OCI-LY1 (cell line): ENCODE measurements around the gene LHFPL2.

ENCODE experiments used
- H2AFZ ChIP-seq: fragments of 200-600 bp; sonication (generic), shearing (Covaris generic); 2 replicates; pipeline ENCODE4 v1.6.0; 2014; ENCODE audit warnings: antibody characterized with exemption, mild to moderate bottlenecking, low read length
- H3F3A ChIP-seq: fragments of 200-600 bp; sonication (generic), shearing (Covaris generic); 2 replicates; pipeline ENCODE4 v1.6.0; 2014; ENCODE audit warnings: mild to moderate bottlenecking, antibody characterized with exemption, low read length, moderate library complexity; ENCODE audit not compliant: insufficient read depth
- H3K27ac ChIP-seq: fragments of 200-600 bp; sonication (generic); 2 replicates; pipeline ENCODE4 v1.5.1; 2014; ENCODE audit warnings: low read length, mixed run types, mild to moderate bottlenecking, low read depth; ENCODE audit not compliant: poor library complexity, severe bottlenecking
- H3K27me3 ChIP-seq: fragments of 200-600 bp; sonication (generic); 2 replicates; pipeline ENCODE4 v1.6.0; 2014; ENCODE audit warnings: antibody characterized with exemption, mild to moderate bottlenecking, low read length, moderate library complexity; ENCODE audit not compliant: insufficient read depth
- H3K36me3 ChIP-seq: fragments of 200-600 bp; sonication (generic); 2 replicates; pipeline ENCODE4 v1.6.1; 2014; ENCODE audit warnings: mild to moderate bottlenecking, antibody characterized with exemption, low read length, moderate library complexity, mixed read lengths; ENCODE audit not compliant: insufficient read depth
- H3K4me1 ChIP-seq: fragments of 200-600 bp; sonication (generic); 2 replicates; pipeline ENCODE4 v1.5.1; 2014; ENCODE audit warnings: mild to moderate bottlenecking, low read length, moderate library complexity; ENCODE audit not compliant: insufficient read depth, severe bottlenecking
- H3K4me2 ChIP-seq: fragments of 200-600 bp; sonication (generic), shearing (Covaris generic); 2 replicates; pipeline ENCODE4 v1.6.1; 2014; ENCODE audit warnings: low read length
- H3K4me3 ChIP-seq: fragments of 200-600 bp; sonication (generic); 2 replicates; pipeline ENCODE4 v1.5.1; 2014; ENCODE audit warnings: low read length, low read depth, mild to moderate bottlenecking, mixed read lengths; ENCODE audit not compliant: poor library complexity, severe bottlenecking
- H3K79me2 ChIP-seq: fragments of 200-600 bp; shearing (Covaris generic); 2 replicates; pipeline ENCODE4 v1.6.1; 2016; ENCODE audit warnings: mixed run types, low read length, mixed read lengths; ENCODE audit not compliant: insufficient read depth
- H3K9ac ChIP-seq: fragments of 200-600 bp; sonication (generic), shearing (Covaris generic); 2 replicates; pipeline ENCODE4 v1.6.1; 2014; ENCODE audit warnings: mild to moderate bottlenecking, low read length, mixed read lengths
- H3K9me2 ChIP-seq: fragments of 200-600 bp; sonication (generic), shearing (Covaris generic); 2 replicates; pipeline ENCODE4 v1.6.1; 2014; ENCODE audit warnings: low read depth, mild to moderate bottlenecking, low read length, mixed read lengths
- H3K9me3 ChIP-seq: fragments of 200-600 bp; shearing (Covaris generic); 2 replicates; pipeline ENCODE4 v1.6.1; 2014; ENCODE audit warnings: low read length, mixed read lengths
- H4K20me1 ChIP-seq: fragments of 200-600 bp; sonication (generic), shearing (Covaris generic); 2 replicates; pipeline ENCODE4 v1.6.0; 2016; ENCODE audit warnings: mild to moderate bottlenecking, low read length; ENCODE audit not compliant: insufficient read depth
- EZH2 ChIP-seq: fragments of 200-600 bp; sonication (generic), shearing (Covaris generic); IDR thresholded peaks from 2 replicates; pipeline ENCODE4 v1.8.0; 2017; ENCODE audit warnings: borderline replicate concordance, mixed run types, mild to moderate bottlenecking, antibody characterized with exemption, low read length, moderate library complexity, mixed read lengths
- TF ChIP-seq, protein P1 (sequence below): fragments of 200-600 bp; sonication (generic), shearing (Covaris generic); IDR thresholded peaks from 2 replicates; pipeline ENCODE4 v1.5.1; 2017; ENCODE audit warnings: mild to moderate bottlenecking, antibody characterized with exemption, low read length, moderate library complexity, mixed read lengths

Gene LHFPL2

DNA sequence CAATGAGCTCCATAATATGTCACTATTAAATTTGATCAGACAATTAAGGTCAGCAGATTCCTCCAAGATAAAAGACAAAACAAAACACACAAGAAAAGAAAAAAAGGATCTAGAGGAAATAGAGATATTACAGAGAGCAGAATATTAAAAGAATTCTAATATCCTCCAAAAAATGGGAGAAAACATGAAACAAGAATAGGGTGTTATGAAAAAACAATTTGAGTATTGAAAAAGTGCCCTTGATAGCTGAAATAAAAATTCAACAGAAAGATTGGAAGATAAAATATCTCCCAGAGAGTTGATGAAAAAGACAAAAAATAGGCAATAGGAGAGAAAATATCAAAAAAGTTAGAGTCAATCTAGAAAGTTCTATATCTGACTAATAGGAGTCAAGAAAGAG, 44.8 kb upstream of the LHFPL2 start:
- no peaks in the 10 kb centered on the region for H3K27me3 ChIP-seq
- H3K4me3 ChIP-seq: no peak overlapping the region
- H3K27ac ChIP-seq: no peak overlapping the region
- no peaks in the 10 kb centered on the region for H4K20me1 ChIP-seq
- H2AFZ ChIP-seq: no peak overlapping the region
- H3K9me2 ChIP-seq: no peaks in the 10 kb centered on the region
- peaks cover 9% of the 10 kb centered on the region; the same call in 1 of the 2 replicates for H3K36me3 ChIP-seq
- no peak overlapping the region for H3K4me2 ChIP-seq
- H3K9ac ChIP-seq: no peak overlapping the region
- H3K79me2 ChIP-seq: no peaks in the 10 kb centered on the region; the same call in 1 of the 2 replicates
- H3K9me3 ChIP-seq: peaks cover 9% of the 10 kb centered on the region; the same call in 1 of the 2 replicates
- H3K4me1 ChIP-seq: peaks cover 22% of the 10 kb centered on the region
- no peak for TF ChIP-seq EZH2
- TF ChIP-seq, protein P1, sequence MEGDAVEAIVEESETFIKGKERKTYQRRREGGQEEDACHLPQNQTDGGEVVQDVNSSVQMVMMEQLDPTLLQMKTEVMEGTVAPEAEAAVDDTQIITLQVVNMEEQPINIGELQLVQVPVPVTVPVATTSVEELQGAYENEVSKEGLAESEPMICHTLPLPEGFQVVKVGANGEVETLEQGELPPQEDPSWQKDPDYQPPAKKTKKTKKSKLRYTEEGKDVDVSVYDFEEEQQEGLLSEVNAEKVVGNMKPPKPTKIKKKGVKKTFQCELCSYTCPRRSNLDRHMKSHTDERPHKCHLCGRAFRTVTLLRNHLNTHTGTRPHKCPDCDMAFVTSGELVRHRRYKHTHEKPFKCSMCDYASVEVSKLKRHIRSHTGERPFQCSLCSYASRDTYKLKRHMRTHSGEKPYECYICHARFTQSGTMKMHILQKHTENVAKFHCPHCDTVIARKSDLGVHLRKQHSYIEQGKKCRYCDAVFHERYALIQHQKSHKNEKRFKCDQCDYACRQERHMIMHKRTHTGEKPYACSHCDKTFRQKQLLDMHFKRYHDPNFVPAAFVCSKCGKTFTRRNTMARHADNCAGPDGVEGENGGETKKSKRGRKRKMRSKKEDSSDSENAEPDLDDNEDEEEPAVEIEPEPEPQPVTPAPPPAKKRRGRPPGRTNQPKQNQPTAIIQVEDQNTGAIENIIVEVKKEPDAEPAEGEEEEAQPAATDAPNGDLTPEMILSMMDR: no peak
- no peaks in the 10 kb centered on the region for H3F3A ChIP-seq

DNA sequence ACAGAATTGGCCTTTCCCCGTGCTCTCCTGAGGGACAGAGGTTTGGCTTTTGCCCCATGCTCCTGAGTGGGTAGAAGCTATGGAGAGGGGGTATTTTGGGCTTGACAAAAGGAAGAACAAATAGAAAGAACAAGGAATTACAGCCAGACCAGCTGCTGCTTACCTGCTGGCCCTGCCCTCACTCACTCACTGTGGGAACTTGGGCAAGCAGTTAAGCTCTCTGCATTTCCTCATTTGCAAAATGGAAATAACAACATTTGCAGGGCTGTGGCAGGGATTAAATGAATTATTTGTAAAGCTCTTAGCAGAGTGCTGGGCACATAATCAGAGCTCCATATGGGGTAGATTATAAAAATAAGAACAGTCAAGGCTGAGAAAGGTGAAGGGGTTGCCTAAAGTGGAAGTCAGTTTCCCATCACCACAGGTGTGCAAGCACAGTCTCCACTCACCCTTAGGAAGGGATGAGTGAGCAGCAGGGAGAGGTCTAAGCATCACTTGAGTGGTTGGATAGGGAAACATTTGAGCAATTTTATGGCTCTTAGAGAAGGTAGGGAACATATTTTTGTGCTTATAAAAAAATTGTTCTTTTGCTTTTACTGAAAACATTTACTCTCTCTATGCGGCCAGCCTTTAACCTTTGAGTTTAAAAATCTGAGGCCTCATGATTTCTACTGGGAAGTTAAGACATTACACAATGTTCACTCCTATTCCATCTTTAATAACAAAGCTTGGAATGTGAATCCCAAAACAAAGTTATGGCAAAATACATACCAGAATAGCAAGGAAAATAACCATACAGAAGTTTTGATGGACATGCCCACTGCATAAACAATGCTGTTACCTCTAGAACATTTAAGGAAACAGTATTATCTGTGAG, 42.8 kb upstream of the LHFPL2 start:
- Histone ChIP-seq H3K4me3 (no peak overlapping the region), H3K79me2 (no peaks in the 10 kb centered on the region; the same call in 1 of the 2 replicates), H2AFZ (no peak overlapping the region), H3F3A (no peaks in the 10 kb centered on the region), H4K20me1 (no peaks in the 10 kb centered on the region), H3K9me2 (no peaks in the 10 kb centered on the region), H3K36me3 (peaks cover 2% of the 10 kb centered on the region; the same call in 1 of the 2 replicates), H3K27me3 (no peaks in the 10 kb centered on the region), H3K27ac (peak overlapping the region; percentile 45), H3K9ac (no peak overlapping the region), H3K9me3 (peaks cover 3% of the 10 kb centered on the region; the same call in 1 of the 2 replicates), H3K4me2 (peak overlapping the region; percentile 38; the same call in 1 of the 2 replicates), H3K4me1 (peaks cover 22% of the 10 kb centered on the region)
- TF ChIP-seq, protein P1: no peak
- TF ChIP-seq EZH2: no peak

DNA sequence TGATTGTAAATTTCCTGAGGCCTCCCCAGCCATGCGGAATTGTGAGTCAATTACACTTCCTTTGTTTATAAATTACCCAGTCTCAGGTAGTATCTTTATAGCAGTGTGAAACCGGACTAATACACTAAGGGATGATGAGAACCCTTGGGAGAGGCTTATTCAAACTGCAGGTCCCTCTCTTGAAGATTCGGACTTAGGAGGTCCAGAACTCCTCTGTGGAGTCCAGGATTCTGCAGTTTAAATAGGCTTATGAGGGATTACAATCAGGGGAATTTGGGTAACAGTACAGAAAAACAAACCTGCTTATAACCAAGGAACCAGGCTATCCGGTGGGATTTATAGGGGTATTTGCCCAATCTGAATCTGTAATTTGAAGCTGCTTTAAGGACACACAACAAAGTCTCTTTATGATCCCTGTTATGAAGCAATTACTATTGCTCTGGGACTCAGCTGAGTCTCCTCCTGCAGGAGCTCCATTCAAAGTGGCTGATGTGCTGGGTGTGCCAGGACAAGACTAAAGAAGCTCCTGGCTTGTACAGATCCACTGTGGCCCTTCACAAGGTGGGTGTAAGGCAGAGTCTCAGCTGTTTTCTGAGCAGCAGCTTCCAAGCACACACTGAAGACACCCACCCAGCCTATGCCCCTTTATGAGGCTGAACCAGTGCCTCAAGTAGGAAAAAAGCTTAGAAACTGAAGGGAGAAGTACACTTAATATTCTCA, 41.8 kb upstream of the LHFPL2 start:
- Histone ChIP-seq H3K27ac (peak overlapping the region; percentile 45), H2AFZ (no peak overlapping the region)

More for the DNA sequence above, 41.8 kb upstream of the LHFPL2 start:
- H3K36me3 ChIP-seq: no peaks in the 10 kb centered on the region; the same call in 1 of the 2 replicates
- no peak overlapping the region for H3K9ac ChIP-seq
- peaks cover 22% of the 10 kb centered on the region for H3K4me1 ChIP-seq
- H3K27me3 ChIP-seq: no peaks in the 10 kb centered on the region
- peak overlapping the region; percentile 38; the same call in 1 of the 2 replicates for H3K4me2 ChIP-seq
- H4K20me1 ChIP-seq: no peaks in the 10 kb centered on the region
- H3K4me3 ChIP-seq: no peak overlapping the region
- no peaks in the 10 kb centered on the region; the same call in 1 of the 2 replicates for H3K79me2 ChIP-seq
- peaks cover 2% of the 10 kb centered on the region; the same call in 1 of the 2 replicates for H3K9me3 ChIP-seq
- H3K9me2 ChIP-seq: no peaks in the 10 kb centered on the region
- no peaks in the 10 kb centered on the region for H3F3A ChIP-seq
- TF ChIP-seq, protein P1: no peak
- no peak for TF ChIP-seq EZH2
